Endodermal cell (in vitro differentiated cells): ENCODE results near the gene ACYP1. TPM values are rescaled to one million over a fixed set of nuclear protein-coding genes. Genes with fewer than 3 reads are reported as not detected.

Experiments
- DNase-seq: peaks from one replicate; pipeline ENCODE4 v3.0.0-alpha.2; 2017
- H3K27ac ChIP-seq: 2 replicates; pipeline ENCODE4 v1.5.1; 2013; ENCODE audit warnings: mild to moderate bottlenecking, low read depth, low read length, moderate library complexity
- H3K27me3 ChIP-seq: 2 replicates; pipeline ENCODE4 v1.6.1; 2013; ENCODE audit warnings: mild to moderate bottlenecking, low read length, moderate library complexity; ENCODE audit not compliant: insufficient read depth, control insufficient read depth, poor library complexity, severe bottlenecking
- H3K36me3 ChIP-seq: 2 replicates; pipeline ENCODE4 v1.7.0; 2013; ENCODE audit warnings: mild to moderate bottlenecking, low read length, moderate library complexity; ENCODE audit not compliant: control insufficient read depth, insufficient read depth
- H3K4me1 ChIP-seq: one replicate; pipeline ENCODE4 v1.7.0; 2013; ENCODE audit warnings: low read length; ENCODE audit not compliant: control insufficient read depth, insufficient read depth
- H3K4me3 ChIP-seq: 2 replicates; pipeline ENCODE4 v1.5.1; 2013; ENCODE audit warnings: mild to moderate bottlenecking, low read length, moderate library complexity
- H3K9ac ChIP-seq: 2 replicates; pipeline ENCODE4 v1.6.1; 2013; ENCODE audit warnings: mild to moderate bottlenecking, low read length, moderate library complexity; ENCODE audit not compliant: poor library complexity, severe bottlenecking; ENCODE audit errors: extremely low read depth
- H3K9me3 ChIP-seq: 2 replicates; pipeline ENCODE4 v1.6.1; 2013; ENCODE audit warnings: mild to moderate bottlenecking, low read length, moderate library complexity; ENCODE audit not compliant: control insufficient read depth
- H3K27ac Mint-ChIP-seq: 2 replicates; pipeline ENCODE4 v1.8.0; 2020; ENCODE audit warnings: mixed read lengths
- H3K27me3 Mint-ChIP-seq: 2 replicates; pipeline ENCODE4 v1.8.0; 2021; ENCODE audit warnings: mild to moderate bottlenecking, mixed read lengths; ENCODE audit not compliant: insufficient read depth
- H3K36me3 Mint-ChIP-seq: 2 replicates; pipeline ENCODE4 v1.8.0; 2020; ENCODE audit warnings: low read depth, mixed read lengths
- H3K4me1 Mint-ChIP-seq: 2 replicates; pipeline ENCODE4 v1.8.0; 2020; ENCODE audit warnings: mixed read lengths
- H3K4me3 Mint-ChIP-seq: 2 replicates; pipeline ENCODE4 v1.8.0; 2020; ENCODE audit warnings: mild to moderate bottlenecking, moderate library complexity, mixed read lengths
- H3K9me3 Mint-ChIP-seq: 2 replicates; pipeline ENCODE4 v1.8.0; 2020; ENCODE audit warnings: mild to moderate bottlenecking, mixed read lengths
- WGBS, 2 experiments: methylation state at CpG; one replicate each; pipeline versions ENCODE4 v1.1.5 to v1.1.7; 2013; ENCODE audit warnings: missing lambda C conversion rate in 2 of 2, mixed read lengths in 1 of 2; ENCODE audit not compliant: insufficient coverage in 1 of 2, insufficient read length in 1 of 2; 5-methylcytosine and 5-hydroxymethylcytosine counted together
- total RNA-seq, 2 donors: library from RNA; stranded (reverse); fragmentation: NEBNext Ultra II Directional in 1 of 2; extraction: Animal tissue kit (Norgen Biotek cat#: 25700) in 1 of 2; gene quantifications; 2 replicates in 1 of 2; 3 replicates in 1 of 2; pipeline ENCODE4 v1.2.1, GENCODE V29; 2021
- TF ChIP-seq, protein P1 (sequence below): fragments of 200-600 bp; sonication (generic); conservative IDR thresholded peaks from 2 replicates; pipeline ENCODE4 v1.5.0; 2021; ENCODE audit warnings: antibody characterized with exemption, mild to moderate bottlenecking

Gene ACYP1
- total RNA-seq, 2 donors from 2014 or later = 21.4 to 26.0 TPM

DNA sequence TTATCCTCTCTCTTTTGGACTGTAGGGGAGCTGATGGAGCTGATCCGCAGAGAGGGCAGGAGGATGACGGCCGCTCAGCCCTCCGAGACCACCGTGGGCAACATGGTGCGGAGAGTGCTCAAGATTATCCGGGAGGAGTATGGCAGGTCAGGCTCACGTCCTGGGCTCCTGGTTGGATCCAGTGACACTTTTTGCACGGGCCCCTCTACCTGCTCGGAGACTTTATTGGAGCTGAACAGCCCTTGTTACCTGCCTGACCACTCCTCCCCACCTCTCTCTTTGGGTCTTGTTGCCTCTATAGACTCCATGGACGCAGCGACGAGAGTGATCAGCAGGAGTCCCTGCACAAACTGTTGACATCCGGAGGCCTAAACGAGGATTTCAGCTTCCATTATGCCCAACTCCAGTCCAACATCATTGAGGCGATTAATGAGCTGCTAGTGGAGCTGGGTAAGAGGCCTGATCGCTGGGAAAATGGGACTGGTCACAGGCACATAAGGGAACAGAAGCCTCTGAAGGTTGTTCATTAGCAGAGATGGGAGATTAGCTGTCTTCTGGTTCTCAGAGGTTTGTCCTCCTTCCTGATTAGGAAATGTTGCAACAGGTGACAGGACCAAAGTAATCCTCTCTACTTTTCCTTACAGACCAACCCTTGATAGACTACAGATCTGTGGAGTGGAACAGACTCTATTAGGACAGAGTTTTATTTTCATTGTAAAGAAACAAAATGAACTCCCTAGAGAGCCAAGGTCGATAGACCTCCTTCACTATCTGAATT, 60.4 kb downstream of the ACYP1 start:
- Mint-ChIP-seq H3K9me3 (peaks cover 3% of the 10 kb centered on the region), H3K27ac (peak overlapping the region; percentile 94), H3K4me3 (peak overlapping the region; percentile 96), H3K27me3 (no peaks in the 10 kb centered on the region), H3K4me1 (peaks cover 13% of the 10 kb centered on the region), H3K36me3 (peaks cover 38% of the 10 kb centered on the region)
- 10 to 12% methylated on average over 13 to 18 of the region's 18 CpGs for WGBS, 2 experiments
- Histone ChIP-seq H3K4me1 (peaks cover 10% of the 10 kb centered on the region), H3K36me3 (peaks cover 37% of the 10 kb centered on the region), H3K9me3 (no peaks in the 10 kb centered on the region), H3K4me3 (peak overlapping the region; percentile 96), H3K9ac (peak overlapping the region; percentile 72), H3K27ac (no peak overlapping the region), H3K27me3 (no peaks in the 10 kb centered on the region)
- TF ChIP-seq, protein P1, sequence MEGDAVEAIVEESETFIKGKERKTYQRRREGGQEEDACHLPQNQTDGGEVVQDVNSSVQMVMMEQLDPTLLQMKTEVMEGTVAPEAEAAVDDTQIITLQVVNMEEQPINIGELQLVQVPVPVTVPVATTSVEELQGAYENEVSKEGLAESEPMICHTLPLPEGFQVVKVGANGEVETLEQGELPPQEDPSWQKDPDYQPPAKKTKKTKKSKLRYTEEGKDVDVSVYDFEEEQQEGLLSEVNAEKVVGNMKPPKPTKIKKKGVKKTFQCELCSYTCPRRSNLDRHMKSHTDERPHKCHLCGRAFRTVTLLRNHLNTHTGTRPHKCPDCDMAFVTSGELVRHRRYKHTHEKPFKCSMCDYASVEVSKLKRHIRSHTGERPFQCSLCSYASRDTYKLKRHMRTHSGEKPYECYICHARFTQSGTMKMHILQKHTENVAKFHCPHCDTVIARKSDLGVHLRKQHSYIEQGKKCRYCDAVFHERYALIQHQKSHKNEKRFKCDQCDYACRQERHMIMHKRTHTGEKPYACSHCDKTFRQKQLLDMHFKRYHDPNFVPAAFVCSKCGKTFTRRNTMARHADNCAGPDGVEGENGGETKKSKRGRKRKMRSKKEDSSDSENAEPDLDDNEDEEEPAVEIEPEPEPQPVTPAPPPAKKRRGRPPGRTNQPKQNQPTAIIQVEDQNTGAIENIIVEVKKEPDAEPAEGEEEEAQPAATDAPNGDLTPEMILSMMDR = no peak
- no peak for DNase-seq

Other genes starting within 250 kb of the ACYP1 start
- not detected for gene PROX2, start 187.9 kb downstream of the ACYP1 start, total RNA-seq
- gene DLST, start 182.1 kb downstream of the ACYP1 start, total RNA-seq = 100 to 1,000 TPM; 119 to 126 TPM
- gene RPS6KL1, start 140.8 kb downstream of the ACYP1 start, total RNA-seq = 10 to 100 TPM in 1 of 2 donors, 1 to 10 TPM in 1; 4.4 to 10.4 TPM
- gene PGF, start 108.4 kb downstream of the ACYP1 start, total RNA-seq = 1 to 10 TPM; 5.0 to 7.6 TPM
- 10 to 100 TPM; 35.0 to 41.6 TPM for gene EIF2B2, start 61.1 kb downstream of the ACYP1 start, total RNA-seq
- gene MLH3, start 12.6 kb downstream of the ACYP1 start, total RNA-seq = 10 to 100 TPM; 18.7 to 34.6 TPM
- 1 to 10 TPM; 2.3 to 2.7 TPM for gene ZC2HC1C, start 5.6 kb upstream of the ACYP1 start, total RNA-seq
- gene NEK9, start 63.0 kb upstream of the ACYP1 start, total RNA-seq = 10 to 100 TPM; 74.1 to 97.5 TPM
- gene TMED10, start 112.6 kb upstream of the ACYP1 start, total RNA-seq = 100 to 1,000 TPM; 264 to 267 TPM
- gene FOS, start 214.8 kb upstream of the ACYP1 start, total RNA-seq = 10 to 100 TPM; 10.3 to 14.0 TPM